Ishikawa (cell line): ENCODE results near the gene RNPEPL1.

Experiments used
- CEBPB ChIP-seq: IDR thresholded peaks from 2 replicates; pipeline ENCODE4 v1.6.1; 2012
- CREB1 ChIP-seq: IDR thresholded peaks from 2 replicates; pipeline ENCODE4 v1.6.1; 2012; ENCODE audit warnings: low read depth
- EP300 ChIP-seq: IDR thresholded peaks from 2 replicates; pipeline ENCODE4 v1.6.1; 2012; ENCODE audit warnings: borderline replicate concordance
- FOXM1 ChIP-seq: IDR thresholded peaks from 2 replicates; pipeline ENCODE4 v1.6.1; 2012; ENCODE audit warnings: low read depth, borderline replicate concordance
- MAX ChIP-seq: IDR thresholded peaks from 2 replicates; pipeline ENCODE4 v1.6.1; 2012
- NFIC ChIP-seq: IDR thresholded peaks from 2 replicates; pipeline ENCODE4 v1.6.1; 2012
- RAD21 ChIP-seq: IDR thresholded peaks from 2 replicates; pipeline ENCODE4 v1.6.1; 2012; ENCODE audit warnings: low read depth
- TAF1 ChIP-seq: IDR thresholded peaks from 2 replicates; pipeline ENCODE4 v1.6.1; 2012; ENCODE audit warnings: low read depth, mild to moderate bottlenecking
- TCF12 ChIP-seq: IDR thresholded peaks from 2 replicates; pipeline ENCODE4 v1.6.1; 2012; ENCODE audit warnings: low read depth
- TEAD4 ChIP-seq: IDR thresholded peaks from 2 replicates; pipeline ENCODE4 v1.6.1; 2012
- USF1 ChIP-seq: IDR thresholded peaks from 2 replicates; pipeline ENCODE4 v1.6.1; 2012
- YY1 ChIP-seq: IDR thresholded peaks from 2 replicates; pipeline ENCODE4 v1.6.1; 2012; ENCODE audit warnings: low read depth
- ZBTB7A ChIP-seq: IDR thresholded peaks from 2 replicates; pipeline ENCODE4 v1.6.1; 2012; ENCODE audit warnings: low read depth

RNPEPL1 gene

GRCh38 chr2:240628507-240628807 lies 60.2 kb downstream of the RNPEPL1 start:
- TF ChIP-seq CEBPB (no peak), YY1 (no peak), TAF1 (no peak), ZBTB7A (no peak), TEAD4 (no peak), CREB1 (no peak), NFIC (no peak), USF1 (no peak), RAD21 (no peak), EP300 (no peak), MAX (no peak)

- TF ChIP-seq TAF1 (no peak), RAD21 (no peak), FOXM1 (no peak), ZBTB7A (no peak), CREB1 (no peak), TCF12 (no peak), EP300 (no peak), MAX (no peak), CEBPB (no peak), USF1 (no peak)
Measured at GRCh38 chr2:240628808-240629618, 60.7 kb downstream of the RNPEPL1 start.

- no peak for TF ChIP-seq CREB1
- no peak for TF ChIP-seq MAX
- TF ChIP-seq FOXM1 = no peak
- TF ChIP-seq YY1 = no peak
Measured at GRCh38 chr2:240629619-240629967, 61.3 kb downstream of the RNPEPL1 start.

- TF ChIP-seq TAF1 (no peak), RAD21 (peak; percentile 7; the same call in 1 of the 2 replicates)
Measured at GRCh38 chr2:240629968-240630770, 61.9 kb downstream of the RNPEPL1 start.
